ENCODE measurements around the gene PACSIN2.

PACSIN2 gene

DNA sequence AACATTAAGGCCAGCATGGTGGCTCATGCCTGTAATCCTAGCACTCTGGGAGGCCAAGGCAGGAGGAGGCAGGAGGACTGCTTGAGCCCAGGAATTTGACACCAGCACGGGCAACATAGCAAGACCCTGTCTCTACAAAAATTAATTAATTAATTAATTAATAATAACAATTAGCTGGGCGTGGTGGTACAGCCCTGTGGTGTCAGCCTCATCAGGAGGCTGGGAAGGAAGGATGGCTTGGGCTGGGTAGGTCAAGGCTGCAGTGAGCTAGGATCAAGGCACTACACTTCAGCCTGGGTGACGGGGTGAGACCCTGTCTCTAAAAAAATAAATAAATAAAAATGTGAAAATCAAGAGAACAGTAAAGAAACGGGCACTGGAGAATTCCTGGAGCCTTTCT lies 159.2 kb downstream of the PACSIN2 start:
- no peak for DNase-seq

DNA sequence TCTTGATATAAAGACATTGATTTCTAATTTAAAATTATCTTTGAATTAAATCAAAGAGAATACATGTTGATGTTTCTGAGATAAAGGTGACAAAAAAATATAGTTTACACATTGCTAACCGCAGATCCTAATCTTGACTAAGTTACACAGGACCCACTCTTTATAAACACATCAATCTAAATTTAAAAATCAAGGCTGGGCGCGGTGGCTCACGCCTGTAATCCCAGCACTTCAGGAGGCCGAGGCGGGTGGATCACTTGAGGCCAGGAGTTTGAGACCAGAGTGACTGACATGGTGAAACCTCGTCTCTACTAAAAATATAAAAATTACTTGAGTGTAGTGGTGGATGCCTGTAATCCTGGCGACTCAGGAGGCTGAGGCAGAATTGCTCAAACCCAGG lies 159.7 kb downstream of the PACSIN2 start:
- no peak for DNase-seq

DNA sequence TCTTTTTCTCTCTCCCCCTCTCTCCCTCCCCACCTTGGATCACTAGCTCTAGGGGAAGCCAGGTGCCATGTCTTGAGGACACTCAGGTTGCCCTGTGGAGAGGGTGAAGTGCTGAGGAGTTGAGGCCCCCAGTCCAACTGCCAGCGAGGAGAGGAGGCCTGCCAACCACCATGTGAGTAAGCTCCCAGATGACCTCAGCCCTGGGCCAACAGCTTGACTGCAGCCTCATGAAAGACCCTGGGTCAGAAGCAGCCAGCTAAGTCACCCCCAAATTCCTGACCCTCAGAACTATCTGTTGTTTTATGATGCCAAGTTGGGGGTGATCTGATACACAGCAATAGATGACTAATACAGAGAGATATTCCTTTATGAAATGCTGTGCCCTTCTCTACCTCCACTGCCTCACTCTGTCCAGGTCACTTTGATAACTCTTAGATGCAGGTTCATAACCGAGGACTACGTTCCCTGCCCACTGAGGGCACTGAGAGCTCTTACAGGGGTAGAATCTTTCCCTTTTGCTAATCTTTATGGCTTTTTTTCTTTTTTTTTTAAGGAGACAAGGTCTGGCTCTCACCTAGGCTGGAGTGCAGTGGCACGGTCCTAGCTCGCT lies 165.9 kb downstream of the PACSIN2 start:
- DNase-seq: no peak

DNA sequence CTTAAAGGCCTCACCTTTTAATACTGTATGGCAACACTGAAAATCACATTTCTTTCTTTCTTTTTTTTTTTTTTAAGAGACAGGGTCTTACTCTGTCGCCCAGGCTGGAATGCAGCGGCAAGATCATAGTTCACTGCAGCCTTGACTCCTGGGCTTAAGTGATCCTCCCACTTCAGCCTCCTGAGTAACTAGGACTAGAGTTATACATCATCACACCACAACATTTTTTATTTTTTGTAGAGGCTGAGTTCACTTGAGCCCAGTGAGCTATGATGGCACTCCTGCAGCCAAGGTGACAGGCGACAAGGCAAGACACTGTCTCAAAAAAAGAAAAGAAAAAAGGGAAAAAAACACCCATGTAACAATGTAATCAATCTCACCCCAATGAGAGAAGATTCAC lies 167.8 kb downstream of the PACSIN2 start:
- no peak for DNase-seq

DNA sequence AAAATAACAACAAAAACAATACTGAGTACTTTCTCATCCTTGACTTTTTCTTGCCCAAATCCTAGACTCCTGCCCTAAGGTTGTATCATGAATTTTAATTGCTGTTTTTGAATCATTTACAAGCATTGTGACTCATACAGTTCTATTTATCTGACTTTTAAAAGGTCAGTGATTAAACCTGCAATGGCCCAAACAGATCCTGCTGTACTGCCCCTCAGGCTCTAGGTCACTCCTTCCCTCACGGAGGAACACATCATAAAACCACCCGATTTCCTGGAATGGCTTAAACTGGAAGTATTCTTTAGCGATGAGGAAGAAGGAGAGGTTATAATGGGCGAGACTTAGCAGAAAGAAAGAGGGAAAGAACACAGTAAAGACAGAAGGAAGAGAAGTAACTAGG lies 170.2 kb downstream of the PACSIN2 start:
- no peak for DNase-seq

DNA sequence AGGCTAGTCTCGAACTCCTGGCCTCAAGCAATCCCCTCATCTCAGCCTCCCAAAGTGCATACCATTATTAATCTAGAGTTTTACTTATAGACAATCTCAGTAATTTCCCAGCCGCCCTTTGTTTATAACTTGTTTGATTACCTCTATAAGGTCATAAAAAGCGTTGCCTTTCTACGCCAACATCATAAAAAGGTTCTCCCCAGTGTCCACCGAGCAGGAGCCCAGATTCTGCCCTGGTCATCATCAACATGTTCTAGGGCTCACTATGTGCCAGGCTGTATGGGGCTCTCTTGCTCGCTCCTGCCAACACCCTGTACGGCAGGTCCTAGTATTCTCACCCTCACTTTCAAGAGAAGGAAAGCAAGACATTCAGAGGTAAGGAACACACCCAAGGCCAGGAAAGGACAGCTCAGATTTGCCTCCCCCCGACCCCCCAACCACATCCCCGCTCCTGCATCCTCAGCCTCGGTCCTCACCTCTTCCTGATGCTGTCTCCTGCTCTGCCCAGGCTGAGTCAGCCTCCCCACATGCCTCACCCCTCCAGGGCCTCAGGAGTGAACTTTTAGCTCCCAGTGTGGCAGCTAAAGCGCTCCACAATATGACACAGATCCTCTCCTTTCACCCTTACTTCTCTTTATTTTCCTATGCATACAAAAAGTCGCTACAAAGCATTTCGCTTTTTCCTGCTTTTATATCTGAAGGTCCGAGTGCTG lies 172.1 kb downstream of the PACSIN2 start:
- peak; percentile 19 for DNase-seq

DNA sequence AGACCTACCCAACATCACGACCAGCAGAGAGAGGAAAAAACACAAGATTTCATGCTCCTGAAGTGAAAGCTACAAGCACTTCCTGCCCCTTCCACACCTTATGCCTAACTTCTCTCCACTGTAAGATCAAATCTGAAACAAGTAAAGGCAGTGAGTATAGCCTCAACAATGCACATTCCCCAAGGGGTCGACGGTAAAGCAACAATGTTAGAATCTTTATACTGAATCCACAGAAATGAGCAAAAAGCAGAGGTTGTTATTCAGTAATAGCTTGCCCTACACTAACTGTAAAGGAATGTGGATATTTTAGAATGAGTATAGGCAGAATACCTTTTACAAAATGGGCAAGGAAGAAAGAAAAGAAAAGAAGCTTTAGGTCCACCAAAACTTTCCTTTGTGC lies 173.5 kb downstream of the PACSIN2 start:
- peak; percentile 75 for DNase-seq

DNA sequence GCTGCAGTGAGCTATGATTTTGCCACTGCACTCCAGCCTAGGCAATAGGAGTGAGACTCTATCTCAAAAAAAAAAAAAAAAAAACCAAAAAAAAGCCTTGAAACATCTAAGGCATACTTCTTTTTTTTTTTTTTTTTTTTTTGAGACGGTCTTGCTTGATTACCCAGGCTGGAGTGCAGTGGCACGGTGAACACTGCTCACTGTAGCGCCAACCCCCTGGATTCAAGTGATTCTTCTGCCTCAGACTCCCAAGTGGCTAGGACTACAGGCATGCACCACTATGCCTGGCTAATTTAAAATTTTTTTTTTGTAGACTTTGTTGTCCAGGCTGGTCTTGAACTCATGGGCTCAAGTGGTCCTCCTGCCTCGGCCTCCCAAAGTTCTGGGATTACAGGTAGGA lies 177.4 kb downstream of the PACSIN2 start:
- no peak for DNase-seq

DNA sequence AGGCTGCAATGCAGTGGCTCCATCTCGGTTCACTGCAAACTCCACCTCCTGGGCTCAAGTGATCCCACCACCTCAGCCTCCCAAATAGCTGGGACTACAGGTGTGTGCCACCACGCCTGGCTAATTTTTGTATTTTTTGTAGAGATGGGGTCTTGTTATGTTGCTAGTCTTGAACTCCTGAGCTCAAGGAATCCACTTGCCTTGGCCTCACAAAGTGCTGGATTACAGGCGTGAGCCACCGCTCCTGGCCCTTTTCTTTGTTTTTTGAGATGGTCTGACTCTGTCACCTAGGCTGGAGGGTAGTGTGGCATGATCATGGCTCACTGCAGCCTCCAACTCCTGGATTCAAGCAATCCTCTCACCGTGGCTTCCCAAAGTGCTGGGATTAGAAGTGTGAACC lies 178.9 kb downstream of the PACSIN2 start:
- DNase-seq: no peak

DNA sequence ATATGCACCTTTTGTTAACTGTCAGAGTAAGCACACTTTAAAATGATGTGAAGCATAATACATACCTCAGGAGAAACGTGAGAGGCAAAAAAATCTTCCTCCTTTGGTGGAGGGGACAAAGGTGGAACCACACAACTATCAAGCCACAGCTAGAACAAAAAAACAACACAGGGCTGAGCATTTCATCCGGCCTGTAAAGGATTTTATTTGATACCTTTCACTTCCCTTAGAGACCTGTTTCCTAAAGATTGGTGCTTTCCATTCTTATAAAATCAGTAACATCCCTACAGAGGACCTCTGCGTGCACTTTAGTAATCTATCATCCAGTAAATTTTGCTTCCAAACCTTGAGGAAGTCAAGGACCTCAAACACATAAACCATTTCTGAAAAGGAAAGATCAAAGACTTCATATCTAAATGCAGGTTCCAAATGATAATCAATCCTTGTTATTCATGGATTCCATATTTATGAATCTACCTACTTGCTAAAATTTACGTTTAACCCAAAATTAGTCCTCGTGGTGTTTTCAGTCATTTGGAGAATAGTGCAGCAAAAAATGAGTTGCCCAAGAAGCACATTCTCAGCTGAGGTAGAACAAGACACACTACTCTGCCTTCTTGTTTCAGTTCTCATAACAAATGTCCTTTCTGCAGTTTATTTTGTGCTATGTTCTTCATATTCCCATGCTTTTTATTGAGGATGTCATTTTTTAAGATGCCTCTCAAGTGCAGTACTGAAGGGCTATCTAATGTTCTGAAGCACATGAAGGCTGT lies 180.6 kb downstream of the PACSIN2 start:
- no peak for DNase-seq

DNA sequence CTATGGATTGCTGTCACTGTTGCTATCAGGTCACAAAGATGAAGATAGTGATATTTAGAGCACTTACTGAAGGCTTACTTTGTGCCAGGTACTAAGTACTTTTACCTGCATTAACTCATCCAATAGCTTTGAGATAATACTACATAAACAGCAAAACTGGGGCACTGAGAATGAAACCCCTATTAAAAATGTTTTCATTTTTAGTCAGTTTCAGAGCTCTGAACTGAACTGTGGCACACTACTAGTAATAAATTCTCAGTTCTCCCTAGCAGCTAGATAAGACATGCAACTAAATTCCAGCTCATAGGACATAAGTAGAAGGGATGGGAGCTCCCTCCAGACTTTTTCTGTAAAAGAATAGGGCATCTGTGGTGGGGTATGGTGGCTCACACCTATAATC lies 181.8 kb downstream of the PACSIN2 start:
- DNase-seq: no peak

DNA sequence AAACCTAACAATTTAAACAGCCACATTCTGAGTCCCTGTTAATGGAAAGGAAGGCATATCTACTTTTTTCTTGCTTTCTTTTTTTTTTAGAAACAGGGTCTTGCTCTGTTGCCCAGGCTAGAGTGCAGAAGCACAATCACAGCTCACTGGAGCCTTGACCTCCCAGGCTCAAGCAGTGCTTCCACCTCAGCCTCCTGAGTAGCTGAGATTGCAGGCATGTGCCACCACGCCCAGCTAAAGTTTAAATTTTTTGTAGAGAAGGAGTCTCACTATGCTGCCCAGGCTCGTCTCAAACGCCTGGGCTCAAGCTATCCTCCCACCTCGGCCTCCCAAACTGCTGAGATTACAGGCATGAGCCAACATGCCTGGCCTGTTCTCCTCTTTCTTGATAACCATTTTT lies 183.2 kb downstream of the PACSIN2 start:
- DNase-seq: no peak

DNA sequence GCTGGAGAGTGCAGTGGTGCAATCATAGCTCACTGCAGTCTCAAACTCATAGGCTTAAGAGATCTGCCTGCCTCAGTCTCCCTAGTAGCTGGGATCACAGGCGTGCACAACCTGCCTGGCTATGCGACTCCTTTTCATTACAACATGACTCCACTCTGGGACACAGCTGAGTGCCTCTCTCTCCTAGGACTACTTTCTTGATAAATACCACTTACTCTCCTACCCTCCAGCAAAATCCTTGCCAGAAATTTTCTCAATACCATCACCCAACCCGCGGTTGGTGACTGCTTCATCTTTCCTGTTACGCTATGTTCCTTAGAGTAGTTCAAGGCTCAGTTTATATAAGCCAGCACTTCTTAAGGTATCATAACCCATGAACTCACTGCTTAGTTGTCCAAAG lies 184.8 kb downstream of the PACSIN2 start:
- no peak for DNase-seq

DNA sequence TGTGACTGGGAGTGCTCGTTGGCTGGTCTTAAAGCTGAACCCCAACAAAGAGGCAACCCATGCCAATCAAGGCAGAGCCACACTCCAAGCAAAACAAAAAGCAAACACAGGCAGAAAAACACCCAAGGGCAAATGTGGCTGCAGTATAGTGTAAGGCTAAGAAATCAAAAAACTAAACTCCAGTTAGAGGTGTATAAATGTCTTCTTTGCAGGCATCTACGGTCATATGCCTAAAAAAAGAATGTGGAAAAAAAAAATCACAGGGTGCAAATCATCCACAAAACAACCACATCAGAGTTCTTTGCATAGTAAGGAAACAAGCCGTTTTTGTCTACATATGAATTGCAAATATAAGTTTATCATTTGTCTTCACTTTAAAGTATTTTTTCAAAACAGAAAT lies 185.6 kb downstream of the PACSIN2 start:
- no peak for DNase-seq

DNA sequence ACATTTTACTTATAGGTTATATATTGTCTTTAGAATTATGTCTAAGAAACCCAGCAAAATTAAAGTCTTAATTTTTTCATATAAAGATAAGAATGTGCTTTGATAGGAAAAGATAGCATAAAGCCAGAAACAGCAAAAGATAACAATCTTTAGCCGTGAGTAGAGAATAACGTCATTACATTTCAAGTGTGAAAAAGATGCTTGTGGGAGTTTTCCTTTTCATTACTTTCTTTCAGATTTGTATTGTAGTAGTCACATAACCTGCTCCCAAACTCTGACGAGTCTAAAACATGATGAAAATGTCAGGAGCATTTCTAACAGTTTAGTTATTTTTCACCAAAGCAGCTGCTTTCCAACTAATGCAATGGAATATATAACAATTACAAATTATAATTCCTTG lies 189.2 kb downstream of the PACSIN2 start:
- DNase-seq: no peak

DNA sequence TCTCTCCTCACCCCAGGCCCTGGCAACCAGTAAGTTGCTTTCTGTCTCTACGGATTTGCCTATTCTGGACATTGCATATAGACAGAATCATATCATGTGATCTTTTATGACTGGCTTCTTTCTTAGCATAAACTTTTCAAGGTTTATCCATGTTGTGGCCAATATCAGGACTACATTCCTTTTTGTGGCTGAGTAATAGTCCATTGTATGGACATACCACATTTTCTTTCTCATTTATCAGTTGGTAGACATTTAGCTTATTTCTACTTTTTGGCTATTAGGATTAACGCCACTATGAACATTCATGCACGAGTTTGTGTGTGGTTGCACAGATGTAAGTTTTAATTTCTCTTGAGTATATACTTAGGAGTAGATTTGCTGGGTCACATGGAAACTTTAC lies 193.6 kb downstream of the PACSIN2 start:
- no peak for DNase-seq

DNA sequence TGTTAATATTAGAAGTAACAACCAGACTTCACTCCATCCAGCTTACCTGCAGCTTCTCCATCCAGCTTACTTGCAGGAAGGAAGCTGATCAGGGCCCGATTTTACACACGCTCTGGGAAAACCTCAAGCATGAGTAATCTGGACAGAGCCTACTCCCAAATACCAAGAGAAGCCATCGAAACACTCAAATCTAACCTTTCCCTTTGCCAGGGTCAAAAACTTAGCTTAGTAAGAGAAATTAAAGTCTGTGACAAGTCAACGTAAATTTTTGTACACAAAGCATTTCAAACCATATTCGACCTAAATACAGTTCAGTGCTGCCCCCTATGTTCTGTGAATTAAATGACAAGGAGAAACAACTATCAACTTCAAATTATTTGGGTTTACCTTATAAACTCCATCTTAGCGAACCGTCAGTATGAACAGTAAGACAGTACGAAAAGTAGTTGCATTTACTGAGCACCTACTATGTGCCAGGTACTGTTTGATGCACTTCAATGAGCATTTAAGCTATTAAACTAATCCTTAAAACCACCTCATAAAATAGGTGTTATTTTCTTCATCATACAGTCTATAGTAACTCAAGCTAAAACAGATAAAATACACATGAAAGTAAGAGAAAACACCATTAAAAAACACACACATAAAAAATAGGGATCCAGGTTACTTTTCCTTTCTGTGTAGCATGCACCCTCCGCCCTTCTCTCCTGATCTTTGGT lies 194.7 kb downstream of the PACSIN2 start:
- DNase-seq: peak; percentile 48
